Mucosa of rectum (tissue), 2 donors: Measurements from ENCODE around the gene PSKH1.

Experiments used
- H3K27ac ChIP-seq, 2 donors: one replicate each; pipeline ENCODE4 v1.7.0; 2013; ENCODE audit warnings: inconsistent platforms in 2 of 2, low read depth in 2 of 2, low read length in 2 of 2
- H3K27me3 ChIP-seq, 2 donors: one replicate each; pipeline ENCODE4 v1.7.0; 2013; ENCODE audit warnings: low read length in 2 of 2; ENCODE audit not compliant: control insufficient read depth in 2 of 2, insufficient read depth in 2 of 2
- H3K36me3 ChIP-seq, 2 donors: one replicate each; pipeline ENCODE4 v1.7.0; 2013; ENCODE audit warnings: low read length in 2 of 2; ENCODE audit not compliant: control insufficient read depth in 2 of 2, insufficient read depth in 2 of 2
- H3K4me1 ChIP-seq, 2 donors: one replicate each; pipeline ENCODE4 v1.7.0; 2013; ENCODE audit warnings: low read length in 2 of 2, mild to moderate bottlenecking in 1 of 2; ENCODE audit not compliant: control insufficient read depth in 2 of 2, insufficient read depth in 2 of 2
- H3K4me3 ChIP-seq, 2 donors: one replicate each; pipeline ENCODE4 v1.7.0; 2013; ENCODE audit warnings: low read length in 2 of 2
- H3K9ac ChIP-seq, 2 donors: one replicate each; pipeline ENCODE4 v1.7.0; 2013; ENCODE audit warnings: low read length in 2 of 2, low read depth in 1 of 2, mild to moderate bottlenecking in 1 of 2
- H3K9me3 ChIP-seq, 2 donors: one replicate each; pipeline ENCODE4 v1.7.0; 2013; ENCODE audit warnings: low read length in 2 of 2; ENCODE audit not compliant: control insufficient read depth in 2 of 2
- donor health status: healthy.
- donor health status: Normal muscosa, but diverticular disease.

The PSKH1 gene

DNA sequence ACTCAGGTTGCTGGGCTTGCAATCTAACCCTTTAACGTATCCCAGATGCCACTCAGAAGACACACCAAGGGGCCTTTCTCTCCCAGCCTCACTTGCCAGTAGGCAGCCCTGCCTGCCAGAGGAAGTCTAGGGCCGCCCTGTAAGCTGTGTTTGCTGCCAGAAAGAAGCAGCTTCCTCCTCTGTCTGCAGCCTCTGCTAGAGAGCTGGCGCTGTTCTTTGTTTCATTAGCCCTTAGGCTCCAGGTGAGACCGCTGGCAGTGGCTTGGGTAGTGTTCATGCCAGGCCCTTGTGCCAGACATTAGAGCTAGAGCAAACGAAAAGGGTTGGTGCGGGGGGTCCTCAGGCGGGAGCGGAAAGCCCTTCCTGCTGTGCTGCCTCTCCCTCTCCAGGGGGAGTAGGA lies 29.7 kb downstream of the PSKH1 start:
- no peak overlapping the region for H3K9ac ChIP-seq
- H3K4me3 ChIP-seq = no peak overlapping the region
- H3K4me1 ChIP-seq = no peaks in the 10 kb centered on the region
- H3K36me3 ChIP-seq = peaks cover 21 to 24% of the 10 kb centered on the region in 2 donors
- H3K27ac ChIP-seq = no peak overlapping the region
- no peaks in the 10 kb centered on the region for H3K9me3 ChIP-seq
- no peaks in the 10 kb centered on the region for H3K27me3 ChIP-seq

DNA sequence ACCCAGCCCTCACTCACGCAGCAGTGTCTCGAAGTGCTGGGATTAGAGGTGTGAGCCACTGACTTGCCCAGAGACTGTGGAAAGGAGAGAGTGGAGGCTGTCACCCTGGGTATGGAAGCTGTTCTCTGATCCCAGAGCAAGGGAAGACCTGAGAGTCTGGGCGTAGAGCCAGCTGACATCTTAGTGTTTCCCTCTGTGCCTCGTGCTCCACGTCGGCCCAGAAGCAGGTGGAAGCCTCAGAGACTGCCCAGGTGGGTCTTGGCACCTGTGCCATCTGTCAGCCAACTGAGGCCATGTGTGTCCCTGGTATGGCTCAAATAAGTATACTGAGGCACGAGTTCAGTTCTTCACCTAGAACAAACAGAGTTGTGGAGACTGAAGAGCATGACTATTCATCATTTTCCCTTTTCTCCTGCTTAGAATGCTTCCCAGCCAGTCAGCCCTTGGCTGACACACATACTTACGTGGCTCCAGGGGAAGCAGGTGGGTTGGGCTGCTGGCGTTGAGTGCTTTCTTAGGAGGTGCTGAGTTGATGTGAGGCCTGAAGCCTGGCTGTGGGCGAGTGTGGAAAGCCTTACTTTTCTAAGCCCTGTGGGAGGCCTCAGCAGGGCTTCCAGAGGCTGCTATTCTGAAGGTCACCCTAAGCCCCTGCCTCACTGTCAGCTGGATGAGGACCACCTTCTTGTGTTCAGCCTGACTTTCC lies 30.5 kb downstream of the PSKH1 start:
- no peak overlapping the region for H3K4me3 ChIP-seq
- H3K27me3 ChIP-seq = no peaks in the 10 kb centered on the region
- H3K9me3 ChIP-seq = no peaks in the 10 kb centered on the region
- no peak overlapping the region for H3K27ac ChIP-seq
- H3K36me3 ChIP-seq = peaks cover 25 to 27% of the 10 kb centered on the region in 2 donors
- no peaks in the 10 kb centered on the region for H3K4me1 ChIP-seq
- no peak overlapping the region for H3K9ac ChIP-seq

DNA sequence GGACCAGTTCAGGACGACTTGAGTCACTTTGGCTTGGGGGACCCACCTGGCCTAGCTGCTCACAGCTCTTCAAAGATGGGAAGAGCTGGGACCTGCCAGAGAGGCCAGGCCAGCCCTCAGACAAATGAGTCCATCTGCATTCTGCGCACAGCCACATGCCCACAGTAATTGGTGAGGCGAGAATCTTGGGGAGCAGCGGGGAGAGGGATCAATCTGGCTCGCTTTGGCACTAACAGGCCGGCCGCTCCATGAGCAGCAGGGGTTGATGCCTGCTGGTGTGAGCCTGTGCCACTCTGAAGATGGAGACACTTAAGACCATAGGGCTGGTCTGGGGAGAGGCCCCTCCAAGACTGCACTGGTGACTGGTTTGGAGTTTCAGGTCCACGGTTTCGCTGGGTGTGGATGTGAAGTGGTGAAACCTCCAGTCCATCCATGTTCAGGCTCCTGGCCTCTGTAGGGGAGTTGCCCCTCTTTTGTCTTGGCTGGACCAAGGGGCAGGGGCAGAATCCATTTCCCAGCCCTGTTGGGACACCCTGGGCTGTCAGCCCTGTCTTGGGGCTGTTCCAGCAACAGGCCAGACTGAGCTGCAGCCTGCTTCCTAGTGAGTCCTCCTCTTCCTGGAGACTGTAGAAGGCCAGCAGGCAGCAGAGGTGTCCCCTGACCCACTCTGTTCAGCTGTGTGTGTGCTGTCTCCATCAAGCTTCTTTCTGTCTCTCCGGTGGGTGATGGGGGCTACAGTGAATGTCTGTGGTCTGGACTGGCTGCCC lies 31.3 kb downstream of the PSKH1 start:
- H3K9me3 ChIP-seq = no peaks in the 10 kb centered on the region
- no peak overlapping the region for H3K9ac ChIP-seq
- no peaks in the 10 kb centered on the region for H3K27me3 ChIP-seq
- H3K27ac ChIP-seq = no peak overlapping the region
- H3K36me3 ChIP-seq = peaks cover 27% of the 10 kb centered on the region in 2 donors
- no peak overlapping the region for H3K4me3 ChIP-seq
- H3K4me1 ChIP-seq = no peaks in the 10 kb centered on the region

DNA sequence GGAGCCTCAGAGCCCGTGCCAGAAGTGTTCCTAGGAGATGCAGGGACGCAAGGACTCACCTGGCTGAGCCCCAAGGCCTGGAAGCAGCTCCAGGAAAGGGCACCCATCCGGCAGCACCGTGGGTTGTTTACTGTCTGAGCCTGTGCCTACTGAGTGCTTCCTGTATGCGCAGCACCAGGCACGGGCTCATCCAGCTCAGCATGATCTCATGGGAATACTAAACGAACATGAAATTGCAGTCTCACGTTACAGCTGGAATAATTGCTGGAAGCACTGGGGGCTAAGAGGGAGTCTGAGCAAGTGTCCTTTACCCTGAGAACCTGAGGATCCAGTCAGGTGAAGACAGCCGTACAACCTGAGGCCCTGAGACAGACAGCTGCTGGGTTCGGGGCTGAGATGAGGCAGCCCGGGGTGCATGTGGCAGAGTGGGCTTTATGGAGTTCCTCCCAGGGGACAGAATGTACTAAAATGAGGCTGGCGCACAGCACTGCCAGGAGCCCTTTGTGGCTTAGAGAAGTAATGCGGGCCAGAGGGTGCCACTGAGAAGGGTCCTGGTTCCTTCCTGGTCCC lies 33.2 kb downstream of the PSKH1 start:
- no peaks in the 10 kb centered on the region for H3K4me1 ChIP-seq
- no peak overlapping the region for H3K27ac ChIP-seq
- no peaks in the 10 kb centered on the region for H3K27me3 ChIP-seq
- H3K9me3 ChIP-seq = no peaks in the 10 kb centered on the region
- H3K4me3 ChIP-seq = no peak overlapping the region
- H3K9ac ChIP-seq = no peak overlapping the region
- H3K36me3 ChIP-seq = peaks cover 31 to 41% of the 10 kb centered on the region in 2 donors

DNA sequence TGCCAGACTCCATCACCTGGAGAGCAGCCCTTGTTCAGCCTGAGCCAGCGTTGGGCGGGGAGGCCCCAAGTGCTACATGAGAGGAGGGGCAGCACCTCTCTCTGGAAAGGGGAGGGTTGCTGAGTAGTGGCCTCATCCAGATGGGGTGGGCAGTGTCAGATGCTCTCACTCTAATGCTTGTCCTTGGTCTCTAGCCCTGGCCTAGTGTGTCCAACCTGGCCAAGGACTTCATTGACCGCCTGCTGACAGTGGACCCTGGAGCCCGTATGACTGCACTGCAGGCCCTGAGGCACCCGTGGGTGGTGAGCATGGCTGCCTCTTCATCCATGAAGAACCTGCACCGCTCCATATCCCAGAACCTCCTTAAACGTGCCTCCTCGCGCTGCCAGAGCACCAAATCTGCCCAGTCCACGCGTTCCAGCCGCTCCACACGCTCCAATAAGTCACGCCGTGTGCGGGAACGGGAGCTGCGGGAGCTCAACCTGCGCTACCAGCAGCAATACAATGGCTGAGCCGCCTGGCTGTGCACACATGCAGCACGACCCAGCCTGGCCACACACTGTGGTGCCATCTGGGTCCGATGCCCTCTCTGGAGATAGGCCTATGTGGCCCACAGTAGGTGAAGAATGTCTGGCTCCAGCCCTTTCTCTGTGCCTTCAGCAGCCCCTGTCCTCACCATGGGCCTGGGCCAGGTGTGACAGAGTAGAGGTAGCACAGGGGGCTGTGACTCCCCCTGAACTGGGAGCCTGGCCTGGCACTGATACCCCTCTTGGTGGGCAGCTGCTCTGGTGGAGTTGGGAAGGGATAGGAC lies 34.3 kb downstream of the PSKH1 start:
- Histone ChIP-seq H3K9ac (no peak overlapping the region), H3K27ac (no peak overlapping the region)

DNA sequence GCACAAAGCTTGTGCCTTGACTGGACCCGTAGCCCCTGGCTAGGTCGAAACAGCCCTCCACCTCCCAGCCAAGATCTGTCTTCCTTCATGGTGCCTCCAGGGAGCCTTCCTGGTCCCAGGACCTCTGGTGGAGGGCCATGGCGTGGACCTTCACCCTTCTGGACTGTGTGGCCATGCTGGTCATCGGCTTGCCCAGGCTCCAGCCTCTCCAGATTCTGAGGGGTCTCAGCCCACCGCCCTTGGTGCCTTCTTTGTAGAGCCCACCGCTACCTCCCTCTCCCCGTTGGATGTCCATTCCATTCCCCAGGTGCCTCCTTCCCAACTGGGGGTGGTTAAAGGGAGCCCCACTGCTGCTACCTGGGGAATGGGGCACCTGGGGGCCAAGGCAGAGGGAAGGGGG lies 35.1 kb downstream of the PSKH1 start:
- Histone ChIP-seq H3K9ac (no peak overlapping the region), H3K27me3 (no peaks in the 10 kb centered on the region), H3K9me3 (no peaks in the 10 kb centered on the region), H3K4me1 (no peaks in the 10 kb centered on the region), H3K36me3 (peaks cover 25 to 52% of the 10 kb centered on the region in 2 donors), H3K27ac (no peak overlapping the region), H3K4me3 (no peak overlapping the region)

More for the DNA sequence above, 34.3 kb downstream of the PSKH1 start:
- H3K36me3 ChIP-seq = peaks cover 28 to 50% of the 10 kb centered on the region in 2 donors
- no peaks in the 10 kb centered on the region for H3K27me3 ChIP-seq
- no peak overlapping the region for H3K4me3 ChIP-seq
- H3K9me3 ChIP-seq = no peaks in the 10 kb centered on the region
- H3K4me1 ChIP-seq = no peaks in the 10 kb centered on the region

DNA sequence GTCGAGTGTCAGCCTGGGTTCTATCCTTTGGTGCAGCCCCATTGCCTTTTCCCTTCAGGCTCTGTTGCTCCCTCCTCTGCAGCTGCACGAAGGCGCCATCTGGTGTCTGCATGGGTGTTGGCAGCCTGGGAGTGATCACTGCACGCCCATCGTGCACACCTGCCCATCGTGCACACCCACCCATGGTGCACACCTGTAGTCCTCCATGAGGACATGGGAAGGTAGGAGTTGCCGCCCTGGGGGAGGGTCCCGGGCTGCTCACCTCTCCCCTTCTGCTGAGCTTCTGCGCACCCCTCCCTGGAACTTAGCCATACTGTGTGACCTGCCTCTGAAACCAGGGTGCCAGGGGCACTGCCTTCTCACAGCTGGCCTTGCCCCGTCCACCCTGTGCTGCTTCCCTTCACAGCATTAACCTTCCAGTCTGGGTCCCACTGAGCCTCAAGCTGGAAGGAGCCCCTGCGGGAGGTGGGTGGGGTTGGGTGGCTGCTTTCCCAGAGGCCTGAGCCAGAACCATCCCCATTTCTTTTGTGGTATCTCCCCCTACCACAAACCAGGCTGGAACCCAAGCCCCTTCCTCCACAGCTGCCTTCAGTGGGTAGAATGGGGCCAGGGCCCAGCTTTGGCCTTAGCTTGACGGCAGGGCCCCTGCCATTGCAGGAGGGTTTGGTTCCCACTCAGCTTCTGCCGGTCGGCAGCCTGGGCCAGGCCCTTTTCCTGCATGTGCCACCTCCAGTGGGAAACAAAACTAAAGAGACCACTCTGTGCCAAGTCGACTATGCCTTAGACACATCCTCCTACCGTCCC lies 35.7 kb downstream of the PSKH1 start:
- Histone ChIP-seq H3K27me3 (no peaks in the 10 kb centered on the region), H3K27ac (no peak overlapping the region), H3K36me3 (peaks cover 26 to 52% of the 10 kb centered on the region in 2 donors), H3K9me3 (no peaks in the 10 kb centered on the region), H3K4me1 (no peaks in the 10 kb centered on the region), H3K9ac (no peak overlapping the region), H3K4me3 (no peak overlapping the region)

DNA sequence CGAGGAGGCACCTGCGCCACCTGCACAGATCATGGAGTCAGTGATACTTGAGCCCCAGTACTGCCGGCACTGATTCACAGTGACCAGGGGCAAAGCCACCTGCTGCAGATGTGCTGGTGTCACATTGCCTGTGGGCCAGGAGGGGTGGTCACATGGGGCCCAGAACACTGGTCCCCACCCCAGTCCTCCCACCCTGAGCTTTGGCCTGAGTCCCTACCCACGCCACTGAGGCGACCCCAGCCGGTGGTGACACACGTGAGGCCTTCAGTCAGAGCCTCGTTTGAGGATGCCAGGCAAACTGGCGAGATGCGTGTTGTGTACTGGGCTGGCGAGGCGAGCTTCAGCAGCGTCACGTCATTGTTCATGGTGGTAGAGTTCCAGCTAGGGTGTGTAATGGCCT lies 37.1 kb downstream of the PSKH1 start:
- H3K9me3 ChIP-seq = no peaks in the 10 kb centered on the region
- no peak overlapping the region for H3K27ac ChIP-seq
- no peak overlapping the region for H3K4me3 ChIP-seq
- peaks cover 7% of the 10 kb centered on the region in 2 donors for H3K4me1 ChIP-seq
- H3K27me3 ChIP-seq = no peaks in the 10 kb centered on the region
- no peak overlapping the region for H3K9ac ChIP-seq
- H3K36me3 ChIP-seq = peaks cover 40 to 63% of the 10 kb centered on the region in 2 donors

DNA sequence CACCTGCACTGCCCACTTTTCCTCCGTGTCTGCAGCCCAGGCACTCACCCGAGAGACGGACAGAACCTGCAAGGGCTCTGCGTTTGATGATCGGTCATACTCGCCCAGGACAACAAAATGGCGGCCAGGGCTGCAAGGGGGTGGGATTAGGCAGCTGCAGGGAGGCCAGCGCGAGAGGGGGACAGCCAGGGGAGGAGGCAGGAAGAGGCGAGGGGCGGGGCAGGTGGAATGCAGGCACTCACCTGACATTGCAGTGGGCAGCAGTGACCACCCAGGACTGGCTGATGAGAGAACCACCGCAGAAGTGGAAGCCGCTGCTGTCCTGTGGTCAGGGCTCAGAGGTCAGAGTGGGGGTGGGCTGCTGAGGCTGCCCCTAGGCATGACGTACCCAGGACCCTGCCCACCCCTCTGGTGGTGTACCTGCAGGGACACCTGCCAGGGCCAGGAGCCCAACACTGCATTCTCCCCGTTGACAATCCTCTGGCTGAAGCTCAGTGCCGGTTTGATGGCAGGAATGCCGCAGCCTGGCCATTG lies 37.7 kb downstream of the PSKH1 start:
- Histone ChIP-seq H3K36me3 (peaks cover 41 to 63% of the 10 kb centered on the region in 2 donors), H3K4me1 (peaks cover 10 to 11% of the 10 kb centered on the region in 2 donors), H3K27me3 (no peaks in the 10 kb centered on the region), H3K9ac (no peak overlapping the region), H3K4me3 (no peak overlapping the region), H3K27ac (no peak overlapping the region), H3K9me3 (no peaks in the 10 kb centered on the region)
